Measurements from ENCODE around the gene TMEM207. TPM values are rescaled to one million over a fixed set of nuclear protein-coding genes. Genes with fewer than 3 reads are reported as not detected.

Gene TMEM207
- total RNA-seq, 1 donor from 2014 or later = not detected

DNA sequence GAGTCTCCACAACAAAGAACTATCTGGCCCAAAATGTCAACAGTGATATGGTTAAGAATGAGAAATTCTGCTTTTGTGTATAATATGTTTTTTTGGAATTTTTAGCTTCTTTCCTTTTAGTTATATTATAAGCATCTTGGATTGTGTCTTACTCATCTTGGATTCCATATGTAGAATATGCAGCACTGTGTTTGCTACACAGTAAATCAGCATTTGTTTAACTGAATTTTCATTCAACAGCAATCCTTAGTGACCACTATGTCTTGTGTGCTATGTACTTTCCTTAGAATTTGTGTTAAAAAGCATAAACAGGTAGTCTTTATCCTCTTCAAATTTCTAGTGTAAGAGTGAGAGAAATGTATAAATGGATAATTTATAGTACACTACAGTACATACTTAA lies 18.2 kb upstream of the TMEM207 start:
- no peaks in the 10 kb centered on the region for H3K9me3 ChIP-seq (ENCODE audit: low read depth)
- Mint-ChIP-seq H3K27ac (no peak overlapping the region), H3K9me3 (peaks cover 18% of the 10 kb centered on the region), H3K36me3 (no peaks in the 10 kb centered on the region), H3K27me3 (ENCODE audit: insufficient read depth, low read depth) (peaks cover 2% of the 10 kb centered on the region), H3K4me1 (no peaks in the 10 kb centered on the region), H3K4me3 (no peak overlapping the region)
- no peaks in the 10 kb centered on the region for H3K27me3 ChIP-seq
- H3K27ac ChIP-seq = no peak overlapping the region
- H4K20me1 ChIP-seq (ENCODE audit: low read depth) = no peaks in the 10 kb centered on the region
- no peak overlapping the region for H3K9ac ChIP-seq
- DNase-seq (ENCODE audit: low spot score) = no peak
- no peaks in the 10 kb centered on the region for H3K79me2 ChIP-seq (ENCODE audit: low read depth)
- no peak overlapping the region for H3K4me3 ChIP-seq
- no peaks in the 10 kb centered on the region for H3K36me3 ChIP-seq
- TF ChIP-seq EZH2phosphoT487 (IDR thresholded peaks at IDR 0.05) (no peak), EZH2 (IDR thresholded peaks at IDR 0.05) (no peak)
- TF ChIP-seq, protein P1, sequence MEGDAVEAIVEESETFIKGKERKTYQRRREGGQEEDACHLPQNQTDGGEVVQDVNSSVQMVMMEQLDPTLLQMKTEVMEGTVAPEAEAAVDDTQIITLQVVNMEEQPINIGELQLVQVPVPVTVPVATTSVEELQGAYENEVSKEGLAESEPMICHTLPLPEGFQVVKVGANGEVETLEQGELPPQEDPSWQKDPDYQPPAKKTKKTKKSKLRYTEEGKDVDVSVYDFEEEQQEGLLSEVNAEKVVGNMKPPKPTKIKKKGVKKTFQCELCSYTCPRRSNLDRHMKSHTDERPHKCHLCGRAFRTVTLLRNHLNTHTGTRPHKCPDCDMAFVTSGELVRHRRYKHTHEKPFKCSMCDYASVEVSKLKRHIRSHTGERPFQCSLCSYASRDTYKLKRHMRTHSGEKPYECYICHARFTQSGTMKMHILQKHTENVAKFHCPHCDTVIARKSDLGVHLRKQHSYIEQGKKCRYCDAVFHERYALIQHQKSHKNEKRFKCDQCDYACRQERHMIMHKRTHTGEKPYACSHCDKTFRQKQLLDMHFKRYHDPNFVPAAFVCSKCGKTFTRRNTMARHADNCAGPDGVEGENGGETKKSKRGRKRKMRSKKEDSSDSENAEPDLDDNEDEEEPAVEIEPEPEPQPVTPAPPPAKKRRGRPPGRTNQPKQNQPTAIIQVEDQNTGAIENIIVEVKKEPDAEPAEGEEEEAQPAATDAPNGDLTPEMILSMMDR (IDR thresholded peaks at IDR 0.05) = no peak
- no peaks in the 10 kb centered on the region for H3F3A ChIP-seq (ENCODE audit: low read depth)
- H3K4me1 ChIP-seq = no peaks in the 10 kb centered on the region
- no peak overlapping the region for H3K4me2 ChIP-seq
- no peak overlapping the region for H2AFZ ChIP-seq (replicated peaks)

DNA sequence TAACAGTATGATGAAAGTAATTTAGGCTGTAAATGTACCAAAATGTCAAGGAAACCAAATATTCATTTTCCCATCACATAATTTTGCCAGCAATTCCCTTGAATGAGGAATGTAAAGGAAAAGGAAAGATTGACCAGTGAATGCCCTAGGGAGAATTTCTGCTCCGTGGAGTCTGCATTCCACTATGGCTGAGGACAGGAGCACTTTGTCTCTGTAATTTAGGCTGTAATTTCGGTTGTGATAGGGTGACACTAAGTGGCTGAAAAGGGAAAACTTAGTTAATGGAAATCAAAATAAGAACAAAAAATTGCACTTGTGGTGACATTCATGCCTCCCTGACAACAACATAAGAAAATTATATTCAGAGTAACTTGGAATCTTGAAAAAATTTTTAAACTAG lies 8.3 kb upstream of the TMEM207 start:
- no peak for DNase-seq (ENCODE audit: low spot score)
- H3K9me3 ChIP-seq (ENCODE audit: low read depth) = no peaks in the 10 kb centered on the region
- H3K4me2 ChIP-seq = no peak overlapping the region
- H3K36me3 ChIP-seq = no peaks in the 10 kb centered on the region
- no peaks in the 10 kb centered on the region for H3K27me3 Mint-ChIP-seq (ENCODE audit: insufficient read depth, low read depth)
- no peak overlapping the region for H3K9ac ChIP-seq
- no peaks in the 10 kb centered on the region for H4K20me1 ChIP-seq (ENCODE audit: low read depth)
- no peaks in the 10 kb centered on the region for H3K27me3 ChIP-seq
- H3K27ac Mint-ChIP-seq = no peak overlapping the region
- H3K79me2 ChIP-seq (ENCODE audit: low read depth) = no peaks in the 10 kb centered on the region
- TF ChIP-seq EZH2phosphoT487 (IDR thresholded peaks at IDR 0.05) (no peak), EZH2 (IDR thresholded peaks at IDR 0.05) (no peak)
- TF ChIP-seq, protein P1 (IDR thresholded peaks at IDR 0.05) = no peak
- no peaks in the 10 kb centered on the region for H3K4me1 Mint-ChIP-seq
- H2AFZ ChIP-seq (replicated peaks) = no peak overlapping the region
- no peaks in the 10 kb centered on the region for H3F3A ChIP-seq (ENCODE audit: low read depth)
- no peak overlapping the region for H3K27ac ChIP-seq
- H3K36me3 Mint-ChIP-seq = no peaks in the 10 kb centered on the region
- H3K9me3 Mint-ChIP-seq = no peaks in the 10 kb centered on the region
- H3K4me3 Mint-ChIP-seq = no peak overlapping the region
- no peaks in the 10 kb centered on the region for H3K4me1 ChIP-seq
- no peak overlapping the region for H3K4me3 ChIP-seq

DNA sequence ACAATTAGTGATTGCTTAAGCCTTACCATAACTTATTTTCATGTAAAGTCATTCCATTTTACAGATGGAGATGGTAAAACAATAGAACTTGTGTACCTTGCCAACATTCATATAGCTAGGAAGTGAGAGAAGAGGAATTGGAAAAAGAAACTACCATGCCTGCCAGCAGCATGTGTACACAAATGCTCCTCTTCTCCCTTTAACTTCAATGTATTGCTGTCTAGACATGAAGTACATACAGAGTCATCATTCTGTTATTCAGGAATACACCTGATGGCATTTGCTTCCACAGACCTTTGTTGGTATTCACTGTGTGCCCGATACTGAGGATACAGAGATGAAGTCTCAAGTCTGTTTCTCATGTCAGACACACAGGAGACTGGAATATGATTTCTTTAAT lies 7.1 kb upstream of the TMEM207 start:
- no peaks in the 10 kb centered on the region for H3F3A ChIP-seq (ENCODE audit: low read depth)
- Mint-ChIP-seq H3K9me3 (no peaks in the 10 kb centered on the region), H3K36me3 (no peaks in the 10 kb centered on the region), H3K4me3 (no peak overlapping the region), H3K27me3 (ENCODE audit: insufficient read depth, low read depth) (no peaks in the 10 kb centered on the region), H3K27ac (no peak overlapping the region), H3K4me1 (no peaks in the 10 kb centered on the region)
- TF ChIP-seq, protein P1 (IDR thresholded peaks at IDR 0.05) = no peak
- TF ChIP-seq EZH2phosphoT487 (IDR thresholded peaks at IDR 0.05) (no peak), EZH2 (IDR thresholded peaks at IDR 0.05) (no peak)
- H3K79me2 ChIP-seq (ENCODE audit: low read depth) = no peaks in the 10 kb centered on the region
- H3K9ac ChIP-seq = no peak overlapping the region
- H3K9me3 ChIP-seq (ENCODE audit: low read depth) = no peaks in the 10 kb centered on the region
- H4K20me1 ChIP-seq (ENCODE audit: low read depth) = no peaks in the 10 kb centered on the region
- H3K4me2 ChIP-seq = no peak overlapping the region
- no peak overlapping the region for H3K27ac ChIP-seq
- no peak overlapping the region for H3K4me3 ChIP-seq
- H3K36me3 ChIP-seq = no peaks in the 10 kb centered on the region
- no peak for DNase-seq (ENCODE audit: low spot score)
- H2AFZ ChIP-seq (replicated peaks) = no peak overlapping the region
- H3K27me3 ChIP-seq = no peaks in the 10 kb centered on the region
- no peaks in the 10 kb centered on the region for H3K4me1 ChIP-seq

Data from neural progenitor cell (in vitro differentiated cells).